Fibroblast of the aortic adventitia (primary cell): ENCODE data around the gene MAP7D2. TPM values are rescaled to one million over a fixed set of nuclear protein-coding genes. Genes with fewer than 3 reads are reported as not detected.

Source experiments
- DNase-seq: peaks from one replicate; pipeline ENCODE4 v3.0.0-alpha.2; 2010; ENCODE audit warnings: low read depth
- H3K4me3 ChIP-seq: 2 replicates; pipeline ENCODE4 v1.5.1; 2011; ENCODE audit warnings: low read depth, mild to moderate bottlenecking, control low read depth, low read length, moderate library complexity
- total RNA-seq: library from RNA; depleted of rRNA; stranded (reverse); fragments of >200 nt; gene quantifications from 2 replicates; pipeline ENCODE4 v1.2.3, GENCODE V29; 2012; ENCODE audit warnings: low replicate concordance
- TF ChIP-seq, protein P1 (sequence below): IDR thresholded peaks from 2 replicates; pipeline ENCODE4 v1.5.1; 2011; ENCODE audit warnings: mild to moderate bottlenecking, low read length, control low read depth, inconsistent platforms; ENCODE audit not compliant: insufficient read depth

Gene MAP7D2
- total RNA-seq, 1 donor, result 0.18 TPM

DNA sequence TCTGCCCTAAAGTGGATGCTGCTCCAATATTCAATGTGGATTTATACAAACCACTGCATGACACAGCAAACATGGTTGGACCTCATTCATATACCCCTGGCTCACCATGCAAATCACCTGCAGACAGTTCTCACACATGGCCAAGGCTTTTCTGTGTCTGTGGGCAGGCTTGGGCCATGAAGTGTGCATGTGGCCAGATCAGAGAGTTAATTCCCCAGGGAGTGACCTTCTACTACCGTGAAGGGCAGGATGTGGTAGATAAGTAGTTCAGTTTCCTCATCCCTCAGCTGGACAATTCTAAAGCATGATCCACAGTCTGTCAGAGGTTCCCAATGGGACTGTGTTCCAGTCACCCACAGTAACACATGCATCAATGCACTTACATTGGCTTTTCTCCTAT lies 101.3 kb downstream of the MAP7D2 start:
- no peak overlapping the region for H3K4me3 ChIP-seq
- no peak for DNase-seq
- TF ChIP-seq, protein P1, sequence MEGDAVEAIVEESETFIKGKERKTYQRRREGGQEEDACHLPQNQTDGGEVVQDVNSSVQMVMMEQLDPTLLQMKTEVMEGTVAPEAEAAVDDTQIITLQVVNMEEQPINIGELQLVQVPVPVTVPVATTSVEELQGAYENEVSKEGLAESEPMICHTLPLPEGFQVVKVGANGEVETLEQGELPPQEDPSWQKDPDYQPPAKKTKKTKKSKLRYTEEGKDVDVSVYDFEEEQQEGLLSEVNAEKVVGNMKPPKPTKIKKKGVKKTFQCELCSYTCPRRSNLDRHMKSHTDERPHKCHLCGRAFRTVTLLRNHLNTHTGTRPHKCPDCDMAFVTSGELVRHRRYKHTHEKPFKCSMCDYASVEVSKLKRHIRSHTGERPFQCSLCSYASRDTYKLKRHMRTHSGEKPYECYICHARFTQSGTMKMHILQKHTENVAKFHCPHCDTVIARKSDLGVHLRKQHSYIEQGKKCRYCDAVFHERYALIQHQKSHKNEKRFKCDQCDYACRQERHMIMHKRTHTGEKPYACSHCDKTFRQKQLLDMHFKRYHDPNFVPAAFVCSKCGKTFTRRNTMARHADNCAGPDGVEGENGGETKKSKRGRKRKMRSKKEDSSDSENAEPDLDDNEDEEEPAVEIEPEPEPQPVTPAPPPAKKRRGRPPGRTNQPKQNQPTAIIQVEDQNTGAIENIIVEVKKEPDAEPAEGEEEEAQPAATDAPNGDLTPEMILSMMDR, result no peak

DNA sequence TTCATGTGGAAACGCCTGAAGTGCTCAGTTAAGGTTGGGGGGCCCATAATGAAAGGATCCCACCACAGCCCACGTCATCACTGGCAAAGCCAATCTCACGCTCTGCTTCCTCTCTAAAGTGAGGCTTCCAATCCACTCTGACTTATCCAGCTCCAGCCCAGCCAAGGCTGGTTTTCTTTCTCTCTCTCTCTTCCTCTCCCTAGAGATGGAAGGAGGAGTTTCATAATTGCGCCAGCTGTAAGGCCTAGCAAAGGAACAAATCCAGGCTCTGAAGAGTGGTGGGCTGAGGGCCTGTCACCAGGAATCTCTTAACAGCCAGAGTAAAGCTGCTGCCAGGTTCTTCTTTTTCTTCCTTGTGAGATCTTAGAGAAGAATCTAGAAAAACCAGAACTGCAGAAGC lies 105.1 kb downstream of the MAP7D2 start:
- no peak overlapping the region for H3K4me3 ChIP-seq
- peak; percentile 10 for DNase-seq
- TF ChIP-seq, protein P1, result no peak

- no peak overlapping the region for H3K4me3 ChIP-seq
- DNase-seq, result no peak
- TF ChIP-seq, protein P1, result no peak
Measured at GRCh38 chrX:20007962-20008622, 108.6 kb downstream of the MAP7D2 start.

GRCh38 chrX:20005883-20006282 lies 110.8 kb downstream of the MAP7D2 start:
- DNase-seq, result no peak
- no peak overlapping the region for H3K4me3 ChIP-seq
- TF ChIP-seq, protein P1, result no peak

GRCh38 chrX:20001588-20001987 lies 115.1 kb downstream of the MAP7D2 start:
- H3K4me3 ChIP-seq, result no peak overlapping the region
- TF ChIP-seq, protein P1, result no peak
- no peak for DNase-seq

- TF ChIP-seq, protein P1, result no peak
- H3K4me3 ChIP-seq, result peak overlapping the region; percentile 59
- no peak for DNase-seq
Measured at GRCh38 chrX:19991350-19991718, 125.4 kb downstream of the MAP7D2 start.
